IPS-18c (cell line): ENCODE data around the gene UPF3A.
"Not testable (repeated sequence)": the region's sequence is repeated elsewhere in the genome, so short reads cannot be mapped to it uniquely, and the experiment has no call there.

ENCODE experiments used
- H3K4me3 ChIP-seq: 2 replicates; pipeline ENCODE4 v1.7.0; 2013; ENCODE audit warnings: low read depth, mild to moderate bottlenecking, low read length, moderate library complexity; ENCODE audit not compliant: insufficient read depth
- H3K9me3 ChIP-seq: one replicate; pipeline ENCODE4 v1.6.1; 2013; ENCODE audit warnings: mild to moderate bottlenecking, low read length, moderate library complexity; ENCODE audit not compliant: control insufficient read depth, insufficient read depth

Gene UPF3A

GRCh38 chr13:114318624-114319023 is 37.2 kb downstream of the UPF3A start:
- Histone ChIP-seq H3K9me3 (no peaks in the 10 kb centered on the region), H3K4me3 (no peak overlapping the region)

- Histone ChIP-seq H3K4me3 (no peak overlapping the region), H3K9me3 (no peaks in the 10 kb centered on the region)
Observed at GRCh38 chr13:114319441-114319913, 38.1 kb downstream of the UPF3A start.

- Histone ChIP-seq H3K9me3 (no peaks in the 10 kb centered on the region), H3K4me3 (no peak overlapping the region)
Observed at GRCh38 chr13:114320065-114320464, 38.7 kb downstream of the UPF3A start.

GRCh38 chr13:114321256-114321655 is 39.9 kb downstream of the UPF3A start:
- Histone ChIP-seq H3K9me3 (no peaks in the 10 kb centered on the region), H3K4me3 (no peak overlapping the region)

- H3K4me3 ChIP-seq, result no peak overlapping the region
- no peaks in the 10 kb centered on the region for H3K9me3 ChIP-seq
Observed at GRCh38 chr13:114323349-114323748, 41.9 kb downstream of the UPF3A start.

- Histone ChIP-seq H3K9me3 (no peaks in the 10 kb centered on the region), H3K4me3 (no peak overlapping the region)
Observed at GRCh38 chr13:114324334-114324733, 42.9 kb downstream of the UPF3A start.

- Histone ChIP-seq H3K9me3 (no peaks in the 10 kb centered on the region), H3K4me3 (no peak overlapping the region)
Observed at GRCh38 chr13:114325729-114326128, 44.3 kb downstream of the UPF3A start.

- H3K4me3 ChIP-seq, result no peak overlapping the region
- H3K9me3 ChIP-seq, result no peaks in the 10 kb centered on the region
Observed at GRCh38 chr13:114328034-114328433, 46.6 kb downstream of the UPF3A start.

- H3K9me3 ChIP-seq, result no peaks in the 10 kb centered on the region
- no peak overlapping the region for H3K4me3 ChIP-seq
Observed at GRCh38 chr13:114328595-114328994, 47.2 kb downstream of the UPF3A start.

GRCh38 chr13:114330086-114330485 is 48.7 kb downstream of the UPF3A start:
- no peak overlapping the region for H3K4me3 ChIP-seq
- no peaks in the 10 kb centered on the region for H3K9me3 ChIP-seq

GRCh38 chr13:114333881-114334280 is 52.5 kb downstream of the UPF3A start:
- not testable (repeated sequence) for H3K9me3 ChIP-seq, H3K4me3 ChIP-seq

- Histone ChIP-seq H3K9me3 (no peaks in the 10 kb centered on the region), H3K4me3 (no peak overlapping the region)
Observed at GRCh38 chr13:114334305-114335053, 53.1 kb downstream of the UPF3A start.

GRCh38 chr13:114336457-114336856 is 55.1 kb downstream of the UPF3A start:
- not testable (repeated sequence) for H3K9me3 ChIP-seq, H3K4me3 ChIP-seq

- Histone ChIP-seq H3K4me3 (no peak overlapping the region), H3K9me3 (no peaks in the 10 kb centered on the region)
Observed at GRCh38 chr13:114338959-114339358, 57.6 kb downstream of the UPF3A start.

- H3K9me3 ChIP-seq, result no peaks in the 10 kb centered on the region
- H3K4me3 ChIP-seq, result no peak overlapping the region
Observed at GRCh38 chr13:114339857-114340534, 58.6 kb downstream of the UPF3A start.

GRCh38 chr13:114341003-114341777 is 59.8 kb downstream of the UPF3A start:
- no peaks in the 10 kb centered on the region for H3K9me3 ChIP-seq
- H3K4me3 ChIP-seq, result no peak overlapping the region

GRCh38 chr13:114347256-114347655 is 65.9 kb downstream of the UPF3A start:
- not testable (repeated sequence) for H3K4me3 ChIP-seq, H3K9me3 ChIP-seq

GRCh38 chr13:114352763-114353162 is 71.4 kb downstream of the UPF3A start:
- not testable (repeated sequence) for H3K4me3 ChIP-seq, H3K9me3 ChIP-seq
